ENCODE data around the gene WSB1.
"Not testable (repeated sequence)": the region's sequence is repeated elsewhere in the genome, so short reads cannot be mapped to it uniquely, and the experiment has no call there.

WSB1 gene

DNA sequence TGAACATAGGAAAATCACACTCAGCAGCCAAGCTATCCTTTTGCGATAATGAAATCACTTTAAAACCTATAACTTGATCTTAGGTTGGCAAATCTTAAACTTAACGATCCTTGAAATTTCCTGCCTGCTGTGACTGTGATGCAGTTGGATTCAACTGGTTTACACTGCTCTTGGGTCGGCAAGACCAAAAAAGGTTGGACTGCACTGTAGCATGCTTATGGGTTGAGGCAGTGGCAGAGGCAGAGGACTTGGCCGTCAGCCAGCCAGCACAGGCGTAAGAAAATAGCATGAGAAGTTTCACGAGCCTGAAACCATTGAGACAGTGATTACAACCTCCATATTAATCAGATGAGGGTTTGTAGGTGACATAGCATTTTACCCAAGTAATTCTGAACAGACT lies 21.4 kb downstream of the WSB1 start:
- DNase-seq (ENCODE audit: extremely low read depth in 1 of 2, low read depth in 1 of 2), result no peak

DNA sequence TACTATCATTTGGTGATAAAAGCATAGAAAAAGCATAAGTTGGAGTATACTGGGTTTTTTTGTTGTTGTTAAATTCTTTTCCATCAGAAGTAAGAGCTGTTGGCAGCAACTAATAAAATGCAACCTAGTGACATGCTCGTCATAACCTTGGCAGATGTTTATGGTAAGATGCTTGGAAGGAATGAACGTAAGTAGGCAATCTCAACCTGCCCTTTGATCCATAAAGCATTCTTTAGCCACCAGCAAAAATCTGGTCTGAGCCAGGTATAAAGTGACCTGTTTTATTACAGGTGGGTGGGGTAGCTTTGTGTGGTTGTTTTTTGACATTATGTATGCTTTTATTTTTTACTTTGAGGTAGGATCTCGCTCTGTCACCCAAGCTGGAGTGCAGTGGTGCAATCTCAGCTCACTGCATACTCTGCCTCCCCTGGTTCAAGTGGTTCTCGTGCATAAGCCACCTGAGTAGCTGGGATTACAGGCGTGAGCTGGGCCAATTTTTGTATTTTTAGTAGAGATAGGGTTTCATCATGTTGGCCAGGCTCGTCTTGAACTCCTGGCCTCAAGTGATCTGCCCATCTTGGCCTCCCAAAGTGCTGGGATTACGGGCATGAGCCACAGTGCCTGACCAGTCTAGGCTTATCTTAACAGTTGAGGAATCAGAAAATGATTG lies 22.0 kb downstream of the WSB1 start:
- no peak for DNase-seq (ENCODE audit: extremely low read depth in 1 of 2, low read depth in 1 of 2)

DNA sequence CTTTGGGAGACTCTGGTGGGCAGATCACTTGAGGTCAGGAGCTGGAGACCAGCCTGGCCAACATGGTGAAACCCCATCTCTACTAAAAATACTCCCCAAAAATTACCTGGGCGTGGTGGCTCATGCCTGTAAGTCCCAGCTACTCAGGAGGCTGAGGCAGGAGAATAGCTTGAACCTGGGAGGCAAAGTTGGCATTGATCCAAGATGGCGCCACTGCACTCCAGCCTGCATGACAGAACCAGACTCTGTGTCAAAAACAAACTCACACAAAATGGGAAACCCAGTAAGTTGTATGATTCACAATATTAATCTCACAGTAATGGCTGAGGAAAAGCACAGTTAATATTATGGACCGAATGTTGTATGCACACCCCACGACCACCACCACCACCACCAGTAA lies 24.3 kb downstream of the WSB1 start:
- DNase-seq (ENCODE audit: extremely low read depth in 1 of 2, low read depth in 1 of 2), result no peak

DNA sequence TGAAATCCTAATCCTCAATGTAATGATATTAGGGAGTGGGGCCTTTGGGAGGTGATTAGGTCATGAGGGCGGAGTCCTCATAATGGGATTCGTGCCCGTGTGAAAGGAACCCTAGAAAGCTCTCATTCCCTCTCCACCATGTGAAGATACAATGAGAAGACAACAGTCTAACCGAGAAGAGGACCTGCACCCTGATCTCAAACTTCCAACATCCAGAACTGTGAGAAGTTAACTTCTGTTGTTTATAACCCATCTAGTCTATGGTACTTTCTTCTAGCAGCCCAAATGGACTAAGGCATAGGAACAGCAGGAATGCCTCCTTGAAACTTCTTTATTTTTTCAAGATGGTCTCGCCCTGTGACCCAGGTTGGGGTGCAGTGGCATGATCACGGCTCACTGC lies 24.7 kb downstream of the WSB1 start:
- DNase-seq (ENCODE audit: extremely low read depth in 1 of 2, low read depth in 1 of 2), result no peak

DNA sequence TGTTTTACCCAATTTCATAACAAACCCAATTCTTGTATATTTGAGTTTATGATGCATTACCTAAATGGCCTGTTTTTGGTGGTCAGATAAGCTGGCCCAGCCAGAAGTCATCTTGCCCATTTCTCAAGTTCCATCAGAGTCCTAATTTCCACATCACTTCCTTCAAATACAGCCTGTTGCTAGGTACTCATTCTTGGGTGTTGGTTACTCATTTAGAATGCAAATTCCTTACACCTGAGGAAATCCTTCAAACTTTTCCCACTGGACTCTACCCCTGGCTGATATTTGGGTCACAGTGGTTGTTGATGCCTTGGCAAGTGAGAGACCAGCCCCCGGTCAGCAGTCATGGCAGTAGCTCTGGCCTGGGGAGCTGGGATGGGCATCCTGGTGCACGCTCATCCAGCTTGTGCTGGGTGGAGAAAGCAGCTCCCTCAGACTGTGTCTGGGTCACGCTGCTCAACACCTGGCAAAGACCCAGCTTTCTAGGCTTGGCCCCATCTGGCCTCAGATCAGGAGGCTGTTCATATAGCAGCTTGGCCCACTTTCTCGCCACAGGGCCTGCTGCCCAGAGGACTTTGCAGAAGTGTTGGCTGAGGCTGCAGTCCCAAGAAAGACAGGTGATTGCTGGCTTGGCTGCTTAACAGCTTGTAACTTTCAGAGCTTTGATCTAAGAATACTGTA lies 25.8 kb downstream of the WSB1 start:
- DNase-seq (ENCODE audit: extremely low read depth in 1 of 2, low read depth in 1 of 2), result no peak

DNA sequence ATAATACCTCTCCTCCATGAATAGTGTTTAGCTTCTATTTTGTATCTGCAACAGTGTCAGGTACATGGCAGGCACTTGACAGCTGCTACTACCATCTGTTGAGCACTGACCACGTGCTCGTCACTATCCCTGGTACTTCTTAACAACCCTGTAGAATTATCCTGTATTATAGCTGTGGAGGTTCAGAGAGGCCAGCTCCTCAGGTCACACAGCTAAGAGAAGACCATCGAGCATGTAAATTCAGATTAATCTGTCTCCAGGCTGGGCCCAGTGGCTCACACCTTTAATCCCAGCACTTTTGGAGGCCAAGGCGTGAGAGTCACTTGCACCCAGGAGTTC lies 26.3 kb downstream of the WSB1 start:
- no peak for DNase-seq (ENCODE audit: extremely low read depth in 1 of 2, low read depth in 1 of 2)

DNA sequence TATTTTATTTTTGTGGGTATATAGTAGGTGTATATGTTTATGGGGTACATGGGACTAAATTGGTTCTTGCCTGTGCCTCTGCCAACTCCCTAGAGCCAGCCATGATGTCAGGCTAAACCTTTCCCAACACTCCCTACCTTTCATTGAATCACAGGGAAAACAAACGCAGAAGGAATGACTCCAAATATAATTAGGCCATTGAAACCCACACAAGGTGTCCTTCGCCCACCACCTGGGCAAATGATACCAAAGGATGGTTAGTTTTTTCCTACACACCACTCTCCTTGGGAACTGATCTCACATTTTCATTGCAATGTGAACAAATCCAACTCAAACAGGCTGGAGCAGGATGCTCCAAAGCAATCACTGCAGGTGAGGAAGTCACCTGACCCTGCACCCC lies 27.5 kb downstream of the WSB1 start:
- no peak for DNase-seq (ENCODE audit: extremely low read depth in 1 of 2, low read depth in 1 of 2)

DNA sequence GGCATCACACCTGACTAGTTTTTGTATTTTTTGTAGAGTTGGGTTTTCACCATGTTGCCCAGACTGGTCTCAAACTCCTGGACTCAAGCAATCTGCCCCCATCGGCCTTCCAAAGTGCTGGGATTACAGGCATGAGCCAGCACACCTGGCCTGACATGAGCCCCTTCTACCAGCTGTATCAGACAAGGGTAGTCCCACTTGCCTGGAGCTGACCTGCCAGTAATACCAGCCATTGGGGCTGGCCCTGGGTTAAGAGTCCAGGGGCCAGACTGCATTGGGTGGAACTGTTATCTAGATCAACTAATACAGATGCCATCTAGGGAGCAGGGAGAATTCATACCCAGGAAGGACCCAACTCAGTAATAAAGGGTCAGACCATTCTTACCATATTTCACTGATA lies 28.1 kb downstream of the WSB1 start:
- DNase-seq (ENCODE audit: extremely low read depth in 1 of 2, low read depth in 1 of 2), result no peak

DNA sequence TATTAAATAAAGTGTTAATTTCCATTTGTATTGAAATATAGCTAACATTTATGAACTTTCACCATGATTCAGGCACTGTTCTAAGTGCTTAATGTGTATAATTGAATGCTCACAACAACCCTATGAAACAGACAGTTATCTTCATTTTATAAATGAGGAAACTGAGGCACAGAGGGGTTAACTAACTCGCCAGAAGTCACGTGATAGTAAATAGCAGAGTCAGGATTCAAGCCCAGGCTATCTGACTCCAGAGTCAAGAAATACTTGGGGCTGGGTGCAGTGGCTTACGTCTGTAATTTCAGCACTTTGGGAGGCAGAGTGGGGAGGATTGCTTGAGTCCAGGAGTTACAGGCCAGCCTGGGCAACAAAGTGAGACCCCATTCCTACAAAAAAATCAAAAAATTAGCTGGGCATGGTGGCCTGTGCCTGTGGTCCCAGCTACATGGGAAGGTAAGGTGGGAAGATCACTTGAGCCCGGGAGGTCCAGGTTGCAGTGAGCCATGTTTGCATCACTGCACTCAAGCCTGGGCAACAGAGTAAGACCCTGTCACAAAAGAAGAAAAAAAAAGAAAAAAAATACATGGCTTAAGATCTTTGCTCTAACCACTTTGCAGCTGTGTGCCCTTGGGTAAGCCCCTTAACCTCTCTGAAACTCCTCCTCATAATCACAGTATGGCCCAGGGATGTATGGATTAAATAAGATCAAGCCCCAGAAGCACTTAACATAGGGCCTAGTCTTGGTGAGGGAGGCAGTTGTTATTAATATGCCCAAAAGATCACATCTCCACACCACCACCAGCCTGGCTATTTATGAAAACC lies 29.0 kb downstream of the WSB1 start:
- no peak for DNase-seq (ENCODE audit: extremely low read depth in 1 of 2, low read depth in 1 of 2)

DNA sequence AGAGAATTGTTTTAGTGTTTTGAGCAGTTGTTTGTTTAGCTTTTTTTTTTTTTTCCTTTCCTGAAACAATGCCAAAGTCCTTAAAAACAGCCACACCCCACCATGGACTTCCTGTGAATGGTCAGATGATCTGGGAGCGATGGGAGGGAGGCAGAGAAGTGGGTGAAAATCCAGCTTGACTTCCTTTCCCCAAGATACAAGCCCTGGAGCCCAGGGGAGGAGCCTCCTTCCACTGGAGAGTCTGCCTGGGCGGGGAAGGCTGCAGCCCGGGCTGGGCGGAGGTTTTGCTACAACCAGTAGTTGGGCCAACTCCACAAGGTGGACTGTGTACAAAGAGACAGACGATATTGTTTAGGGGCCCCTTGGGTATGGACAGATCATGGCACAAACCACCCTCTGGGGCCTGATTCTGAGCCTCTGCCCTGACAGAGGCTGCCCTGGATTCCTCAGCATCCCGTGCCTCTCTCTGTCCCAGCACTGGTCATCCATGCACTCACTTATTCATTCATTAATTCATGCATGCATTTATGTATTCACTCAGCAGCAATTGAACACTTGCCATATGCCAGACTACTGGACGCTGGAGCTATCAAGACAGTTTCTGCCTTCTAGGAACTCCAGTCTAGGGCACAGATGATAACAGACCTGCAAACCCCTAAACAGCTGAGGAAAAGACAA lies 29.8 kb downstream of the WSB1 start:
- DNase-seq (ENCODE audit: extremely low read depth in 1 of 2, low read depth in 1 of 2), result no peak

DNA sequence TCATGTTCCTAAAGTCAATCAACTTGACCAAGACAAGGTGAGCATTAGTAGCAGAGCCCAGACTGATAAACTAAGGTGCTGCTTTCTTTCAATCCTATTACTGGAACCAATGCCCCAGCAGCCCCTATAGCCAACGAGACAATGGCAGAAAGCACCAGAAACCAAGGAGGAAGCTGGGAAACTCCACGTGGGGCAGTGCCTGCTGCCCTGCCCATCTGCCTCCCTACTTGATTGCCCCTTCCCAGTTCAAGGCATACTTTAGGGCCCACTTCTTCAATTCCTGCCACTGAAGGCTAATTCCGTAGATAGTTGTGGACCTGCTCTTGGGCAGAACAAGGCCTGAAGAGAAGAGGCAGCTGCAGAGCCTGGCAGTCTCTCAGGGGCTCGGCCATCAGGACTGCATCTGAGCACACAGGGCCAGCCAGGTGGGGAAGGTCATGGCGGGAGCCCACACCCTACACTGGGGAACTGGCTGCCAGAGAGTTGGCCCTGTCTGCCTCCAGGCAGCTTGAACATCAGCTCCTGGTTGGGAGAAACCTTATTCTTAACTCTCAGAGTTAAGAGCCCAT lies 30.9 kb downstream of the WSB1 start:
- DNase-seq (ENCODE audit: extremely low read depth in 1 of 2, low read depth in 1 of 2), result no peak

DNA sequence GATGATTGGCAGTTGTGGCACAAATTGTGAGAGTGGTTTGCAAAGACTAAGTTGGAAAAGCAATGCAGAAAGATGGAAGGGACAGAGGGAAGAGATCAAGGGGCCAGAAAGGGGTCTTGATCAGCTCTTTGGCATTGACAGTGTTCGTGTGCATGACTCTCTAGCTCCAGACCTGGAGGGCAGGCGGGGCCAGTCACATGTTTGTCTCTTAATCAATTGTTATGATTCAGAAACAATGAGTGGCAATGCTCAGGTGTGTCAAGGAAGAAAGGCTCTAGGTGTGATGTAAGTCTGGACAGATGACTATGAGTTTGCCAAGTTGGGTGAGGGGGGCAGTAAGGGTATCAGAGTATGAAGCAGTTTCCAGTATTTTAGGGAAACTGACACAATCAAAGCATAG lies 32.1 kb downstream of the WSB1 start:
- DNase-seq (ENCODE audit: extremely low read depth in 1 of 2, low read depth in 1 of 2), result no peak

DNA sequence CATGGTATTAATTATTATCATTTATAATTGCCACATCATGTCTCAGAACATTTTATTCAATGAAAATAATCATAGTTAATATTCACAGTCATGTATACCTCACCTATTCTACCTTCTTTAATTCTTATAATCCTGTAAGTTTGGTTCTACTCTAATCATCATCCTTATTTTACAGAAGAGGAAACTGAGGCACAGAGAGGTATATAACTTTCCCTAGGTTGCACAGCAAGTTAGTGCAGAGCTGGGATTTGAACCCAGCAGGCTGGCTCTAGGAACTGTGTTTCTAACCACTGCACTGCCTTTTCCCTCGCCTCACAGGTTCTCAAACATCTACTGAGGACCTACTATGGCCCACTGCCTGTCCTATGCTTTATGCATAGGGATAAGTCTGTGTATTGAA lies 32.7 kb downstream of the WSB1 start:
- DNase-seq (ENCODE audit: extremely low read depth in 1 of 2, low read depth in 1 of 2), result no peak

DNA sequence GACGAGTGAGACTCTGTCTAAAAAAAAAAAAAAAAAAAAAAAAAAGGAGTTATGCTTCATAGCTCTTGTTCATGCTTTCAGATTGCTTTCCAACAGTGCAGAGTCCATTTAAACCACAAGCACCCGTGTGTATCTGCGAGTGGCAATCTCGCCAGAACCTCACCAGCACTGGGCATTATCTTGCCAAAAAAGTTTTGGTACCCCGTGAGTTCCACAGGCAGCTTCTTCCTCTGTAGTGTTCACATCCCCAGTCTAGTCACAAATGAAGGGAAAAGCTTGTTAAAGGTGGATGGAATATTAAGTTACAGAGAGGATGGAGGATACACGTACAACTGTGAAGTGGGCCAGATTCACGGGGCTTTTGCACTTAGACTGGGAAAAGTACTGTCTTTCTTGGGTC lies 33.5 kb downstream of the WSB1 start:
- DNase-seq (ENCODE audit: extremely low read depth in 1 of 2, low read depth in 1 of 2), result no peak

DNA sequence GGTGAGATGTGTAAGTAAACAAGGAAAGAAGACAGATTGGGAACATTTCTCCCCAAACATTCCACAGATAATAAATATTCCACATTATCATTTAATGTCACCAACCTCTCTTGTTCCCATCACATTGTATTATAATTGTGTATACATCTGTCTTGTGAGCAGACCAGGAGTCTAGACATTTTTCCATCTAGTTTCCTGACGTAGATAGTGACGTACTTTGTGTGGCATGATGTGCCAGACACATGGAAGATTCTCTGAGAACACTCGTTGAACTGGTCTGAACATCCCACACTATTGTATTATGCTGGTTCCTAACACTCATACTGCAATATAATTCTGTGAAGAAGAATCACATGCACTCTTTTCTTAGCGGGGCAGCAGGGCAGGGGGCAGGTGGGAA lies 34.0 kb downstream of the WSB1 start:
- no peak for DNase-seq (ENCODE audit: extremely low read depth in 1 of 2, low read depth in 1 of 2)

DNA sequence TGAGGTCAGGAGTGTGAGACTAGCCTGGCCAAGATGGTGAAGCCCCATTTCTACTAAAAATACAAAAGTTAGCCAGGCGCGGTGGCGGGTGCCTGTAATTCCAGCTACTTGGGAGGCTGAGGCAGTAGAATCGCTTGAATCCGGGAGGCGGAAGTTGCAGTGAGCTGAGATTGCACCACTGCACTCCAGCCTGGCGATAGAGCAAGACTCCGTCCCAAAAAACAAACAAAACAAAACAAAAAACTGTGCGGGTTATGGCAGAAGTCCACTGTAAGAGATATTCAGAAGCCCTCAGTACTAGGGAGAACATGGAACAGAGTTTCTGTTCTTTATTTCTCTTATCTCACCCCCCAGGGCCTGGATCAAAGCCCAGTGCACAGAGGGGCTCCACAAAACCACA lies 34.8 kb downstream of the WSB1 start:
- DNase-seq (ENCODE audit: extremely low read depth in 1 of 2, low read depth in 1 of 2), result not testable (repeated sequence)

DNA sequence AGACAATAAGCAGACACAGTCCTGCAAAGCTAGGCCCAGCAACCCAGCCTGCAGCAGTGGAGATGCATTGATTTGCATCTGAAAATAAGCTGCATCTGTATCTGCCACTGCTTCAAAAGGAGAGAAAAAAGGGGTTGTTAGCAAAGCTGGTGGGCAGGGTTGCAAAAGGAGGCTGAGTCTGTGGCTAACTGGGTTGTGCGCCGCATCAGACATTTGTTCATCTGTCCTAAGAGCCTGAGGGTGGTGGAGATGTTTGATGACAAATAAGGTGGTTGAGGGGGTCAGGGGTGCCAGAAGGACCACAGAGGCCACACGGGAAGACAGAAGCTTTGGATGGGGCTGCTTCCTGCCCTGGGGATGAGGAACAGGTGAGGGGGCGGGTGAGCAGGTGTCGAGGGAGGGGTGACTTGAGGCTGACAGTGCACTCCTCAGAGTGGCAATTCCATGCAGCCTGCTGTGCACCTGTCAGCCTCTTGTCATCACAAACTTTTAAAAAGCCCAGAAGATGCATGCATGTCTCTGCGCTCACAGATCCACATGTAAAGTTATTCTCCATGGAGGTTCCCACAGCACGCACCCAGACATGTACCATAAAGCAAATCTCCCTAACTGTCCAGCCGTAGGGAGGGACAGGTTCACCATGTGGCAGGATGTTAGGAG lies 35.4 kb downstream of the WSB1 start:
- DNase-seq (ENCODE audit: extremely low read depth in 1 of 2, low read depth in 1 of 2), result no peak

DNA sequence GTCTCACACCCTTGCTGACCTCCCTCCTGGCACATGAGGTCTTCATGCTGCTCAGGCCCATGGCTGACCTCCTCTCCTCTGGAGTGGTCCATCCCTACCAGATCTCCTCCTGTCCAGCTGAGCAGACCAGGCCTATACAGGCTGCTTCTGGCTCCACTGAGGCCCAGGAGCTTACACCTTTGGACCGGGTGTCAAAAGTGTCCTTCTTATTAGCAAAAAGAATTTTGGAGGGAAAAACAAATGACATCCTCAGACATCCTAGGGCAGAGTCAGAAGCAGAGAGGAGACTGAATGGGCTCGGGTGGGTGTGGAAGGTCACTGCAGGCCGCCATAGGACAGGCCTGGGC lies 38.1 kb downstream of the WSB1 start:
- no peak for DNase-seq (ENCODE audit: extremely low read depth in 1 of 2, low read depth in 1 of 2)

DNA sequence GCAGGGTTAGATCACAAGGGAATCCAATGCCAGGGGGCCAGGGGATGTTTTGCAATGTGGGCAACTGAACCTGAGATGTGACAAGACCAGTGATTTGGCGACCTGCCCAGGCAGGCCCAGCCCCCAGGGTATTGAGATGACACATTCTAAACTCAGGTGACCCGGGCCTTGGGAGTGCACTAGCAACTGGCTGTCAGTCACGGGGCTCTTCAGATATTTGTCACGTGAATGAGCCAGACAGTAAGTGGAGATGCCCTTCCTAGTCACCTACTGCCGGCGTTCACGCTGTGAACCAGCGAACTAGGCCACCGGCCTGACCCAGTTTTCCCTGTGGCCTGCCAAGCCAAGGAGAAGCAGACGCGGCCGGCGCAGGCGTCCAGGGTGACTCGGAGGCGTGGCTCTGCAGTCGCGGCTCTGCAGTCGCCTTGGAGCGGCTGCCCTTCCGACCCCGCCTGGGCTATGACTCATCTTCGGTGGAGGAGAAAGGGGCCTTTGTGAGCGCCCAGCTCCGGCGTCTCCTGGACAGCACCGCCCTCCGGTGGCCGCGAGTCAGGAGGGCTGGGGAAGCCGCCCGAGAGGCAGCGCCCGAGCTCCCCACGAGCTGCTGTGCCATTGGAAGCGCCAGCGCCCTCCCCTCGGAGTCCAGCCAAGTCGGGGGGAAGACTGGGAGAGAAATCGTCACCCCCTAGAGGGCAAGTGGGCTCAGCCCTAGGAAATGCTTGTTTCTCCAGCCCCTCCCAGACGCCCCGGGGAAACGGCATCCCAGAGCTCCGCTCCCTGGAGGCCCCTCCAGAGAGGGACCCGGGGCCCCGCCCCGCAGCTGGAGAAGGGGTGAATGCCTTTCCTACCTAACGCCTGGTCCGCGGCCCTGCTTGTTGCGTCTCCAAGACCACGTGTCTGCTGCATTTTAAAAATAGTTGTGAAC lies 38.8 kb downstream of the WSB1 start:
- peak; percentile 82 to 93 for DNase-seq (ENCODE audit: extremely low read depth in 1 of 2, low read depth in 1 of 2)
